Esophagus (tissue), 2 donors: ENCODE results near the gene PARD6A. TPM values are rescaled to one million over a fixed set of nuclear protein-coding genes. Genes with fewer than 3 reads are reported as not detected.

Experiments
- H3K27ac ChIP-seq, 2 donors: one replicate each; pipeline ENCODE4 v1.5.1; 2013; ENCODE audit warnings: low read depth in 2 of 2, mild to moderate bottlenecking in 2 of 2, inconsistent platforms in 1 of 2, low read length in 1 of 2, moderate library complexity in 1 of 2
- H3K27me3 ChIP-seq, 2 donors: one replicate each; pipeline ENCODE4 v1.6.1; 2013; ENCODE audit warnings: low read length in 2 of 2, control low read depth in 1 of 2, mild to moderate bottlenecking in 1 of 2; ENCODE audit not compliant: insufficient read depth in 2 of 2, control insufficient read depth in 1 of 2
- H3K36me3 ChIP-seq, 2 donors: one replicate each; pipeline ENCODE4 v1.6.1; 2013; ENCODE audit warnings: low read length in 1 of 2; ENCODE audit not compliant: control insufficient read depth in 2 of 2, insufficient read depth in 2 of 2
- H3K4me1 ChIP-seq, 2 donors: one replicate each; pipeline ENCODE4 v1.6.1; 2013; ENCODE audit warnings: low read length in 1 of 2; ENCODE audit not compliant: control insufficient read depth in 2 of 2, insufficient read depth in 2 of 2
- H3K4me3 ChIP-seq, 2 donors: one replicate each; pipeline ENCODE4 v1.5.1; 2013; ENCODE audit warnings: low read length in 2 of 2, mild to moderate bottlenecking in 2 of 2, low read depth in 1 of 2, moderate library complexity in 1 of 2
- H3K9me3 ChIP-seq, 2 donors: one replicate each; pipeline ENCODE4 v1.6.1; 2013; ENCODE audit warnings: mild to moderate bottlenecking in 2 of 2, low read depth in 1 of 2, low read length in 1 of 2, moderate library complexity in 1 of 2; ENCODE audit not compliant: control insufficient read depth in 2 of 2, insufficient read depth in 1 of 2
- WGBS, 2 donors: extraction: QIAGEN DNeasy Blood & Tissue Kit; methylation state at CpG; one replicate each; pipeline ENCODE4 v1.1.7; 2013; 5-methylcytosine and 5-hydroxymethylcytosine counted together
- polyA plus RNA-seq, 2 donors: library from polyadenylated mRNA; stranded (reverse); fragments of 200-250 nt; gene quantifications; one replicate each; pipeline ENCODE4 v1.2.3, GENCODE V29; 2013
- donor health status: healthy with polysubstance abuse.
- donor health status: Bipolar disorder and iron deficiency.

Gene PARD6A
- polyA plus RNA-seq, 2 donors: 1.2 to 1.7 TPM

DNA sequence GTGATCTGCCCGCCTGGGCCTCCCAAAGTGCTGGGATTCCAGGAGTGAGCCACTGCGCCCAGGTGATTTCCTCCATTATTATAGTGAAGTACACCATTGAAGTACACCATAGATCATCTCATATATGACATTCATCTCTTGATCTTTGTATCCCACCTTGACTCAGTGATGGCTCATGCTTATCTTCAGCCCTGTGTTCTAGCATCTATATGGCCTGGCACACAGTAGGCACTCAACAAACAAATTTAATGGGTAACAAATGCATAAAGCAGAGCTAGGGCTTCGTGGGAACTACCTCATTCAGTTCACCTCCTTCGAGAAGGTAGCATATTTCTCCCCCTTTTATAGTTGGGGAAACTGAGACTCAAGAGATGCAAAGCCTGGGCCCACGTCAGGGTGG, 4.8 kb downstream of the PARD6A start:
- 62 to 73% methylated on average over 5 of the region's 5 CpGs for WGBS, 2 donors

DNA sequence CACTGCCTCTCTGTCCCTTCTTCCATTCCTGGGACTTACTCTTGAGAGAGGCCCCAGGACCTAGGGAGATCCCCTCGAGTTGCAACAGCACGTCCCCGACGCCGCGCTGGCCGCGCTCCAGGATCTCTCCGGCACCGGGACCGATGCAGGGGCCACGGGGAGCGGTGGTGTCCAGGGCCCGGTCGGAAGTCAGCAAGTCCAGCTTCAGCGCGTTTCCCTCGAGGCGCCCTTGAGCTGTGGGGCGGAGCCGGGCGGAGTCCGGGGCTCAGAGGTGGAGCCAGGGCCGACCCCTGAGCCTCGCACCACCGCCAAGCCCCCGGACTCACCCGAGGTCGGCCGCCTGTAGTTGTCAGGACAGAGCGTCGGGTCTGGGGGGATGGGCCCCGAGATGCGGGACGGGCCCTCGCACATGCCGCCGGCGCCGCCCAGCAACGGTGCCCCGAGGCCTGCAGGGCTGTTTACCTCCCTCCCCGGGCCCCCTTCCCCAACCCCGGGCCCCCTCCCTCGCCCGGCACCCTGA, 5.3 kb downstream of the PARD6A start:
- H3K9me3 ChIP-seq: no peaks in the 10 kb centered on the region
- no peaks in the 10 kb centered on the region for H3K27me3 ChIP-seq
- peak overlapping the region in 1 of 2 donors; percentile 76 for H3K27ac ChIP-seq
- 1 to 2% methylated on average over 44 to 46 of the region's 46 CpGs for WGBS, 2 donors
- H3K36me3 ChIP-seq: peaks cover 2 to 6% of the 10 kb centered on the region in 2 donors
- H3K4me3 ChIP-seq: peak overlapping the region; percentile 61 to 67
- peaks cover 16 to 24% of the 10 kb centered on the region in 2 donors for H3K4me1 ChIP-seq

More for the DNA sequence above, 4.8 kb downstream of the PARD6A start:
- peak overlapping the region in 1 of 2 donors; percentile 67 for H3K4me3 ChIP-seq
- H3K4me1 ChIP-seq: peaks cover 16 to 27% of the 10 kb centered on the region in 2 donors
- no peaks in the 10 kb centered on the region for H3K9me3 ChIP-seq
- peaks cover 2 to 6% of the 10 kb centered on the region in 2 donors for H3K36me3 ChIP-seq
- H3K27me3 ChIP-seq: no peaks in the 10 kb centered on the region
- H3K27ac ChIP-seq: no peak overlapping the region

DNA sequence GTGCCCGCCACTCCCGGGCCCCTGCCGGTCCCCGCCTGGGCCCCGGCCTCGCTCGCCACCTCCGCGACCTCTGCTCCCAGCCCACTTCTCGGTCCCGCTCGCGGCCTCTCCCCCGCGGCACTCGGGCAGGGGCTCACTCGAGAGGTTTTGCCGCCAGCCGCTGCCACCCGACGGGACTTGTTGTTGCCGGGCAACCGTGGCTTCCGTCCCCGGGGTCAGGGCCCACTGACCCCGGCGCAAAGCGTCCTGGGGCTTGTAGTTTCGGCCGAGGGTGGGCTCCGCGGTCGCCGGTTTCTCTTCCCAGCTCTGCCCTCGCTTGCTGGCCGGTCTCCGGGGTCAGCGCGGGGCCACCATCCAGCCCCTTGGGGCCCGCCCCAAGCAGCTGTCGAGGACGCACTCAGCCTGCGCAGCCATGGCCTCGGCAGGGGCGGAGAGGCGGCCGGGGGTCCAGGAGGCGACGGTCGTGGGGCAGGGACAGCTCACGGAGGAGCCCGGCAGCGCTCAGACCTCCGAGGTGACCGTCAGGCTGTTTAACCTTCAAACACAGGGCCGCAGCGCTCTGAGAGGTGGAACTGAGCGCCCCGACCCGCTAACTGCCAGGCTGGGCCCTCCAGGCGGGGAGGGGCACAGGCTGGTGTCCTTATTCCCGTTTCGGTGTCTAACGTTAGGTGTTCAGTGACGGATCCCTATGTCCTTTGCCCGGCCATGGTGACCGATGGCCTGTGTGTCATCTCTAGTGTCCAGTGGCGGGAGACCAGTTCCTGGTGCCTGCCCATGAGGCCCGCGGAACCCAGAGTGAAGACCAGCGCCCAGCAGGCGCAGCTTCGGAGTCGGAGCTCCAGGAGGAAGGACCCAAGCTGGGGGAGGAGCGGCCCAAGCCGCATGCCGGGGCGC, 6.0 kb downstream of the PARD6A start, which contains the start of the genes C16orf86 and ENKD1:
TSS of gene C16orf86 (plus strand) at position 256 of the 894 bp plus-strand sequence. CDS start at position 413, 157 bp downstream.
TSS of gene ENKD1 (minus strand) at position 192 of the 894 bp plus-strand sequence. CDS start 308 bp downstream, outside the sequence.
- H3K4me3 ChIP-seq: peak within 1 kb of the TSS; percentile 61 to 67
- H3K27me3 ChIP-seq: no peaks in the 10 kb centered on the region
- 6 to 9% methylated on average over 65 to 78 of the region's 78 CpGs for WGBS, 2 donors
- H3K9me3 ChIP-seq: no peaks in the 10 kb centered on the region
- H3K36me3 ChIP-seq: peaks cover 2 to 6% of the 10 kb centered on the region in 2 donors
- peak within 1 kb of the TSS; percentile 76 to 83 for H3K27ac ChIP-seq
- H3K4me1 ChIP-seq: peaks cover 16 to 18% of the 10 kb centered on the region in 2 donors

DNA sequence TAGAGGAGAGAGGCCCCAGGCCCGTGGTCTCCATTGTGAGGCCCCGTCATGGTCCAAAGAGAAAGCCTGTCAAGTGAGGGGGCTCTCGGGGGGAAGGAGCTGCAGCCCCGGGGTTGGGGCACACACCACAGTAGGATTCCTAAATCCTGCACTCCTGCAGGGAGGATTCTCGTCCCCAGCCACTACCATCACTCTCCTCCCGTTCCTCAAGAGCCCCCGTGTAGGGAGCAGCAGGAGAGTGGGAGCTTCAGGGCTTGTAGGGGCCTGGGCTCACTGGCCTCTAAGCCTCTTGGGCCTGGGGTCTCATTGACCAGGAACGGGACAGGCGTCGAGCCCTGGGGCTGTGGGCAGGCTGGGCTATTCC, 6.7 kb downstream of the PARD6A start:
- no peaks in the 10 kb centered on the region for H3K27me3 ChIP-seq
- peak overlapping the region; percentile 76 to 83 for H3K27ac ChIP-seq
- H3K36me3 ChIP-seq: peaks cover 0 to 4% of the 10 kb centered on the region in 2 donors
- 32 to 38% methylated on average over 10 of the region's 10 CpGs for WGBS, 2 donors
- H3K4me3 ChIP-seq: peak overlapping the region; percentile 61 to 67
- no peaks in the 10 kb centered on the region for H3K9me3 ChIP-seq
- H3K4me1 ChIP-seq: peaks cover 16 to 18% of the 10 kb centered on the region in 2 donors

DNA sequence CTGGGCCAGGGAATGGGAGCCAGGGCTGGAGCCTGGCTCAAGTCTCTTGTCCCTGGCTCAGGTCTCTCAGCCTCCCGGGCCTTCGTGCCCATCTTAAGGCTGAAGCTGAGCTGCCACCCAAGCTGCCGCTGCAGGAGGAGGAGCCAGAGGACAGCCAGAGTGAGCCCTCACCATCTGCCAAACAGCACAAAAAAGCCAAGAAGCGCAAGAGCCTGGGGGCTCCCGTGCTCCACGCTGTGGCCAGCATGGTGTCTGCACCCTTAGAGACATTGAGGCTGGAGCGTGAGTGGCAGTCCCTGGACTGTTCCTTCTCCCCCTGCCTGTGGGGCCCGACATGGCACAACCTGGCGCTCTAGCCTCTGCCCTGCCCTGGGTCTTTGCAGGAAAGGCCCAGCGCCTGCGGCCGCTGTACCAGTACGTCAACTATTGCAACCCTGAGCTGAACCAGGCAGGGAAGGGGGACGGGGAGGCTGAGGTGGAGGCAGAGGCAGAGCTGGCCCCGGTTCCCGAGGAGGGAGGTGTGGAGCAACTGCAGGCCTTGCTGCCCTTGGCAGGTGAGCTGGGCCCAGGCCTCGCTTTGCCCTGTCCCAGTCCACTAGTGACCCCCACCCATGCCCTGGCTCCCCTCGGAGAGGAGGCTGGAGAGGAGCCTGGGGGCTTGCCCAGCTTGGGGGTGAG, 7.2 kb downstream of the PARD6A start:
- Histone ChIP-seq H3K4me3 (peak overlapping the region in 1 of 2 donors; percentile 67), H3K36me3 (peaks cover 0 to 4% of the 10 kb centered on the region in 2 donors), H3K4me1 (peaks cover 16 to 18% of the 10 kb centered on the region in 2 donors), H3K9me3 (no peaks in the 10 kb centered on the region), H3K27ac (peak overlapping the region; percentile 76 to 83), H3K27me3 (no peaks in the 10 kb centered on the region)
- 21 to 22% methylated on average over 18 of the region's 18 CpGs for WGBS, 2 donors

DNA sequence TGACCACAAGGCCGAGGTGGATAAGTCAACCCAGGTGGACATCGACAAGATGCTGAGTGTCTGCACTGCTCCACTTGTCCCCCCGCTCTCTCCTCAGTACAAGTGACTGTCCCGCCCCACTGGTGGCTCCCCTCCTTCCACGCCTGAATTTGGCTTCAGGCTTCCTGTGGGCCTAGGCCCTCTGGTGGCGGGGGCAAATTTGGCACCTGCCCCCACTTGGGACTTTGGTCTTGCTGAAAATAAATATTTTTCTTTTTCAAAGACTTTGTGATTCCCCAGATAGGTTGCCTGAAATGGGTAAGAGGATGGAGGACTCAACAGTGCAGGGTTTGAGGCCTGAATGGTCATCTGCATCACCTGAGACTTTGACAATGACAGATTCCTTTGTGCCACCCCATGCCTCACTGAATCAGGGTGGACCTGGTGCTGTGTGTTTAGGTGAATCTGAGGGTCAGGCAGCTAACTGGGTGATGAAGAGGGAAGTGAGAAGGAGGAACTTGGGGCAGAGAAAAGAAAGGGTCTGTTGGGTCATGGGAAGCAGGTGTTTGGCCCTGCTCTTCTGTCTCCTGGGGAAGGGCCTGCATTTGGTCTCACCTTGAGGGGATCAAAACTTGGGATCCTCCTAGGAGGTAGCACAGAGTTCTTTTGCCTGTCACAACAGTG, 7.9 kb downstream of the PARD6A start:
- Histone ChIP-seq H3K4me3 (no peak overlapping the region), H3K9me3 (no peaks in the 10 kb centered on the region), H3K27ac (peak overlapping the region in 1 of 2 donors; percentile 83), H3K4me1 (peaks cover 16 to 22% of the 10 kb centered on the region in 2 donors), H3K36me3 (no peaks in the 10 kb centered on the region), H3K27me3 (no peaks in the 10 kb centered on the region)
- 83 to 84% methylated on average over 6 of the region's 6 CpGs for WGBS, 2 donors

DNA sequence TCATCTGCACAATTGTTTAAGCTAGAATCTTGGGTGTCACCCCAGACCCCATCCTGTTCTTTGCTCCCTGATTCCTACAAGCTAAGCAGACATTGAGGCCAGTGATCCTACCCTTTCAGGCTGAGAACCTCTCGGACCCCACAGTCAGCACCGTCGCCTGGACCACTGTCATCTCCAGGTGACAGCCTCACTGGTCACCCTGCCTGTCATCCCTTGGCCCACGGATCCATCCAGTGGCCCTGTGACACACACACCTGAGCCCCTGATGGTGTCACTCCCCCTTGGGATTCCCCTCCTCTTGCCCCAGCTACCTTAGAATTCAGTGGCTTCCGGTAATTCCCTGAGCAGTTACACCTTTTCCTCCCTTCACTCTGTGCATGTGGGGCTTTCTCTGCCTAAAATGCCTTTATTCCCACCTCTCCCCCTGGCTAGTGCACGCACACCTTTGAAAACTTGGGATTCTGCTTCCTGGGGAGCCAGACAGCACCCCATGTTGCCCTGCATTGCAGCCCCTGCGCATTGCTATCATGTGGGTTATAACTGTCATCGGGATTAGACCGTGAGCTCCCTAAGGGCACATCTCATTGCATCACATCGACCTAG, 8.8 kb downstream of the PARD6A start:
- Histone ChIP-seq H3K27ac (no peak overlapping the region), H3K4me3 (no peak overlapping the region), H3K27me3 (no peaks in the 10 kb centered on the region), H3K9me3 (no peaks in the 10 kb centered on the region), H3K36me3 (no peaks in the 10 kb centered on the region), H3K4me1 (peaks cover 16 to 27% of the 10 kb centered on the region in 2 donors)
- 80 to 83% methylated on average over 10 of the region's 10 CpGs for WGBS, 2 donors

DNA sequence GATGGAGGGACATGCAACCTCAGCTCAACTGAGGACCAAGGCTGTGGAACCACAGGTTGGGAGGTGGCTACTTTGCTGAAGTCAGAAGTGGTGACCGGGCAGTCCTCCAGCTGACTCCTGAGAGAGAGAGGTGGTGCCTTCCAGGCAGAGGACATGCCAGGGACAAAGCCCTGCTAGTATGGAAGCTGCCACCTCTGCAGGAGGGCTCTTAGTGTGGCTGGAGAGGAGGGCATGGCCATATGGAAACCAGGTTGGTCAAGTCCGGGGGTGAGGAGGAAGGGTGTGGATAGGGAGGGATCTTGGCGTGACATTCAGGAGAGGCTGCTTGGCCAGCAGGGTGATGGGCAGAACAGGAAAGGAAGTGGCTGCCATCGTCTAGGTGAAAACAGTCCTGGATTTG, 11.5 kb downstream of the PARD6A start:
- Histone ChIP-seq H3K4me1 (peaks cover 12 to 31% of the 10 kb centered on the region in 2 donors), H3K36me3 (peaks cover 0 to 10% of the 10 kb centered on the region in 2 donors), H3K27ac (peak overlapping the region; percentile 63 to 69), H3K9me3 (no peaks in the 10 kb centered on the region), H3K27me3 (no peaks in the 10 kb centered on the region), H3K4me3 (no peak overlapping the region)
- 34% methylated on average over 4 of the region's 4 CpGs for WGBS, 2 donors
